ENCODE results near the gene CCDC60.

GRCh38 chr12:119375075-119375882 lies 40.8 kb downstream of the CCDC60 start:
- TF ChIP-seq POLR2A (IDR thresholded peaks at IDR 0.05; ENCODE audit: low read length) = no peak
- no peak for TF ChIP-seq GATA1 (IDR thresholded peaks at IDR 0.05; ENCODE audit: low read depth, low read length)
